ENCODE data around the gene PBX2.

- TF ChIP-seq CTCF (IDR thresholded peaks at IDR 0.05; ENCODE audit: low read length), result no peak
- no peak for TF ChIP-seq EZH2 (IDR thresholded peaks at IDR 0.05; ENCODE audit: borderline replicate concordance, low read length)
Measured at GRCh38 chr6:32198345-32198696, 8.3 kb upstream of the PBX2 start.

Measured in OCI-LY1 (cell line).